Choroid plexus epithelial cell (primary cell): ENCODE results near the gene DIAPH1.
A peak's percentile ranks its signal among the peaks of the same experiment; 100 is the strongest.

Source experiments
- DNase-seq: peaks from one replicate; pipeline ENCODE4 v3.0.0-alpha.2; 2010; ENCODE audit warnings: low read depth
- H3K4me3 ChIP-seq: 2 replicates; pipeline ENCODE4 v1.5.1; 2011; ENCODE audit warnings: low read depth, mild to moderate bottlenecking, control low read depth, low read length, moderate library complexity
- TF ChIP-seq, protein P1 (sequence below): conservative IDR thresholded peaks from 2 replicates; pipeline ENCODE4 v1.5.1; 2011; ENCODE audit warnings: low read depth, mild to moderate bottlenecking, control low read depth, inconsistent platforms, low read length, moderate library complexity

The DIAPH1 gene

DNA sequence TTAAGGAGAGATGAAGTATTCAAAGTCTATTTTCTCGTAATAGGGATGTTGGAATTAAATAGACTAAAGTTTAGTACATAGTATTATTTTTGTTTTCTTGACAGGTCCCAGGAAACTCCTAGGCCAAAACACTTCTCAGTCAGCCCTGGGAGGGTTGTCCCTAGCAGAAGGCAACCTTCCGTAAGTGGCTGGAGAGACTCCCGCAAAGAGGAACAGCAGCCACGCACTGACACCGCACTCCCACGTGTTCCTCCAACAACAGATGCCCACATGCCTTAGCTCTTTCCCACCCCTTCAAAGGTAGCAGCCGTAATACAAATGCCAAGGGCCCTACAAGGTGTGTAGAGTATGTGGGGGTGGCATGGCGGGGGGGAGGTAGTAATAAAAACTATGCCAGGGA is 101.5 kb downstream of the DIAPH1 start:
- TF ChIP-seq, protein P1, sequence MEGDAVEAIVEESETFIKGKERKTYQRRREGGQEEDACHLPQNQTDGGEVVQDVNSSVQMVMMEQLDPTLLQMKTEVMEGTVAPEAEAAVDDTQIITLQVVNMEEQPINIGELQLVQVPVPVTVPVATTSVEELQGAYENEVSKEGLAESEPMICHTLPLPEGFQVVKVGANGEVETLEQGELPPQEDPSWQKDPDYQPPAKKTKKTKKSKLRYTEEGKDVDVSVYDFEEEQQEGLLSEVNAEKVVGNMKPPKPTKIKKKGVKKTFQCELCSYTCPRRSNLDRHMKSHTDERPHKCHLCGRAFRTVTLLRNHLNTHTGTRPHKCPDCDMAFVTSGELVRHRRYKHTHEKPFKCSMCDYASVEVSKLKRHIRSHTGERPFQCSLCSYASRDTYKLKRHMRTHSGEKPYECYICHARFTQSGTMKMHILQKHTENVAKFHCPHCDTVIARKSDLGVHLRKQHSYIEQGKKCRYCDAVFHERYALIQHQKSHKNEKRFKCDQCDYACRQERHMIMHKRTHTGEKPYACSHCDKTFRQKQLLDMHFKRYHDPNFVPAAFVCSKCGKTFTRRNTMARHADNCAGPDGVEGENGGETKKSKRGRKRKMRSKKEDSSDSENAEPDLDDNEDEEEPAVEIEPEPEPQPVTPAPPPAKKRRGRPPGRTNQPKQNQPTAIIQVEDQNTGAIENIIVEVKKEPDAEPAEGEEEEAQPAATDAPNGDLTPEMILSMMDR: no peak
- H3K4me3 ChIP-seq: no peak overlapping the region
- no peak for DNase-seq

GRCh38 chr5:141516672-141517025 is 102.2 kb downstream of the DIAPH1 start:
- H3K4me3 ChIP-seq: no peak overlapping the region
- DNase-seq: no peak
- TF ChIP-seq, protein P1: no peak

GRCh38 chr5:141515946-141516671 is 102.7 kb downstream of the DIAPH1 start:
- DNase-seq: no peak
- no peak overlapping the region for H3K4me3 ChIP-seq
- TF ChIP-seq, protein P1: no peak

DNA sequence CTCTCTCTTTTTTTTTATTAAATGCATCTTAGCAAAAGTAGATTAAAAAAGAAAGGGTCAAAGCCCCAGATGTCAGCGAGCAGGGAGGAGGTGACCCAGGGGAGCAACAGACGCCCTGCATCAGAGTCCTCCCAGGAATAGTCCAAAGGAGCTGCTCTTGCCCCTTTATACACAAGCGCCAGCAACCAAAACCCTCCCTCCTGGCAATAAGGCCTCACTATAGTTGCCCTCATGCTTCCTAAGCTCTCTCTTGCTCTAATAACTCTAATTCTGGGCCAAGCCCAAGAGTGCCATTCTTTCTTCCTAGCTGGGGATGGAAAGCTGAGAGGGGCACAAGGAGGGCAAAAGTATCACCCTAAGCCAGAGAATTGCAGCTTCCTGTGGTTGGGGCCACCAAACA is 103.7 kb downstream of the DIAPH1 start:
- no peak overlapping the region for H3K4me3 ChIP-seq
- no peak for DNase-seq
- TF ChIP-seq, protein P1: no peak

DNA sequence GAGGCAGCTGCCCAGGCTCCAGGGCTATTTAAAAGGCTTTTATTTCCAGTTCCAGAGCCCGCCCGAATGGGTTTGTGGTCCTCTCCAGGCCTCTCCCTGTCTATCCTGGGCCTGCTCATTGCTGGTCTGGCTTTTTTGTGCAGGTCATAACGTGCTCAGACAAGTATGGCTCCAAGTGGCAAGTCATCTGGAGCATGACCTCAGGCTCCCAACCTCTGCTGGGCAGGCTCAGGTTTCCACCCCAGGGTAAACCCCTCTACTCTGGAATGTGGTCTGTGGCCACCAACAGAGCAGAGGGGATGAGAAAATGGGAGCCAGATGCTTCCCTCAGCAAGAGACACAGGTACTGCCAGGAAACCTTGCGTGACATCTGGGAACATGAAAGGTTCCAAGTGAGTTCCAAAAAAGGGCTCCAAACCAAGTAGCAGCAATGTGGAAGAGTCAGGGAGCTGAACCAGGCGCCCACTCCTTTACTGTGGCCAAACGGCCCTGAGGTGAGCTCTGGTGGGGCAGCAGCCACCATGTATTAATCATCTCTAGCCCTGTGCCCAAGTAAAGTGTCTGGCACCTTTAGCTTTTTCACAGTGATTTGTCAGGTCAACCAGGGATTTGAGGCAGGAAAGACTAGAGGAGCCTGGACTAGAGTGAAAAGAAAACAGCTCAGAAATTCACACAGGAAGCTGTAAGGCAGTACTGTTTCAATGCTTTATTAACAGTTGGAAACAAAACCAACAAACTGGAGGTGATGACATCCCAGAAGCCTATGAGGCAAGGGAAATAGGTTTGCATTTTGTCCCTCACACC is 104.3 kb downstream of the DIAPH1 start:
- DNase-seq: peak; percentile 70
- TF ChIP-seq, protein P1: no peak
- peak overlapping the region; percentile 61 for H3K4me3 ChIP-seq

DNA sequence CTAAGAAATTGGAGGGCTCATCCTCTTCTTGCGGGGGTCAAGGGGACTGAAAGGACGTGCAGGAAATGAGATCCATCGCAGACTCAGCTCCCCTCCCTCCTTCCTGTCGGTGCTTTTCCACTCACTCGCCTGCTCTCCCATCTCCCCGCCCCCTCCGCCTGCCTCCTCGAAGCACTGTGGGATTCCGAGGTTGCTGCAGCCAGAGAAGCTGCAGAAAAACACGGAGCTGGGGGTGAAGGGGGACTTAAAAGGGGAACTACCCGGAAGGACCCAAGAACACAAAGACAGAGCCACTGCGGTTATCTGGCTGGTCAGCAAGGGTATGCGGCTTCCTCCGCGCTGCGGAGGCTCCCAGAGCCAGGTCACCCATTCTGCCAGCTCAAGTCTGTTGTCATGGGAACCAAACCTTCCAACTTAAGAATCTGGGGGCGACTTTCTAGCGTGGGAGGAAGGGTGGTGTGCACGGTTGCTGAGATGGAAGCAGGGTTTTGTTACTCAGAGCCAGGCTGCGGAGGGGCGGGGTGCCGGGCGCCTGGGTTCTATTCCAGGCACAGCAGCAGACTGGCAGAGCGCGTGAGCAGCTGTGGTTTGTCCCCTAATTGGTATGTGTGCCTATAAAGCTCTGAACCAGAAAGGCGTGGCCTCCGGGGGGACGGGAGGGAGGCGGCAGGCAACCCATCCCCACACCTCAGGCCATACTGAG is 105.0 kb downstream of the DIAPH1 start:
- DNase-seq: peak; percentile 90
- TF ChIP-seq, protein P1: no peak
- H3K4me3 ChIP-seq: peak overlapping the region; percentile 61
